DMS153 (cell line): ENCODE results near the gene P4HA2.

Source experiments
- DNase-seq: peaks from one replicate; lab custom pipeline; 2025; lab: John Stamatoyannopoulos, UW

P4HA2 gene

GRCh38 chr5:132223861-132224260, 3.8 kb downstream of the P4HA2 start:
- DNase-seq = no peak

- DNase-seq = no peak
These were observed 5.0 kb downstream of the P4HA2 start for GRCh38 chr5:132222649-132223038.

- no peak for DNase-seq
These were observed 5.6 kb downstream of the P4HA2 start for GRCh38 chr5:132221781-132222648.

- no peak for DNase-seq
These were observed 7.2 kb downstream of the P4HA2 start for GRCh38 chr5:132220491-132220890.

- DNase-seq = no peak
These were observed 7.7 kb downstream of the P4HA2 start for GRCh38 chr5:132219981-132220380.

GRCh38 chr5:132219289-132219970, 8.2 kb downstream of the P4HA2 start:
- no peak for DNase-seq

GRCh38 chr5:132218321-132218720, 9.3 kb downstream of the P4HA2 start:
- no peak for DNase-seq

GRCh38 chr5:132215329-132215728, 12.3 kb downstream of the P4HA2 start:
- no peak for DNase-seq

- no peak for DNase-seq
These were observed 13.2 kb downstream of the P4HA2 start for GRCh38 chr5:132214491-132214890.

- DNase-seq = no peak
These were observed 14.0 kb downstream of the P4HA2 start for GRCh38 chr5:132213666-132214065.

- DNase-seq = no peak
These were observed 15.9 kb downstream of the P4HA2 start for GRCh38 chr5:132211787-132212186.

- no peak for DNase-seq
These were observed 16.7 kb downstream of the P4HA2 start for GRCh38 chr5:132210944-132211343.

GRCh38 chr5:132209901-132210545, 17.6 kb downstream of the P4HA2 start:
- DNase-seq = no peak

GRCh38 chr5:132209131-132209530, 18.5 kb downstream of the P4HA2 start:
- no peak for DNase-seq

GRCh38 chr5:132207778-132208177, 19.9 kb downstream of the P4HA2 start:
- no peak for DNase-seq

- no peak for DNase-seq
These were observed 20.9 kb downstream of the P4HA2 start for GRCh38 chr5:132206782-132207181.

GRCh38 chr5:132205385-132206125, 22.1 kb downstream of the P4HA2 start:
- DNase-seq = no peak

- DNase-seq = no peak
These were observed 23.1 kb downstream of the P4HA2 start for GRCh38 chr5:132204371-132205135.

GRCh38 chr5:132203916-132204315, 23.7 kb downstream of the P4HA2 start:
- DNase-seq = no peak

- no peak for DNase-seq
These were observed 24.2 kb downstream of the P4HA2 start for GRCh38 chr5:132203464-132203818.

- no peak for DNase-seq
These were observed 24.8 kb downstream of the P4HA2 start for GRCh38 chr5:132202711-132203463.
